NCI-H524 treated with DMSO at 0.1 percent for 48 hours (cell line): ENCODE results near the gene IRX5.
A peak's percentile ranks its signal among the peaks of the same experiment; 100 is the strongest.

Experiments
- DNase-seq: peaks from one replicate; lab custom pipeline; 2025; lab: John Stamatoyannopoulos, UW

Gene IRX5

GRCh38 chr16:54930005-54930868 lies at the start of gene IRX5:
Gene IRX5, plus strand, starts transcription at chr16:54930865. Its CDS starts 334 bp downstream, at chr16:54931199.
- peak; percentile 31 for DNase-seq

- DNase-seq: no peak
Measured at GRCh38 chr16:54882556-54882955, 48.1 kb upstream of the IRX5 start.

GRCh38 chr16:54883358-54883757 lies 47.3 kb upstream of the IRX5 start:
- no peak for DNase-seq

GRCh38 chr16:54886078-54886477 lies 44.6 kb upstream of the IRX5 start:
- DNase-seq: no peak

GRCh38 chr16:54890381-54890780 lies 40.3 kb upstream of the IRX5 start:
- no peak for DNase-seq

GRCh38 chr16:54891346-54891745 lies 39.3 kb upstream of the IRX5 start:
- no peak for DNase-seq

GRCh38 chr16:54892981-54893380 lies 37.7 kb upstream of the IRX5 start:
- no peak for DNase-seq

- DNase-seq: no peak
Measured at GRCh38 chr16:54897930-54898329, 32.7 kb upstream of the IRX5 start.

- no peak for DNase-seq
Measured at GRCh38 chr16:54901606-54902005, 29.1 kb upstream of the IRX5 start.

- no peak for DNase-seq
Measured at GRCh38 chr16:54903047-54903446, 27.6 kb upstream of the IRX5 start.

DNA sequence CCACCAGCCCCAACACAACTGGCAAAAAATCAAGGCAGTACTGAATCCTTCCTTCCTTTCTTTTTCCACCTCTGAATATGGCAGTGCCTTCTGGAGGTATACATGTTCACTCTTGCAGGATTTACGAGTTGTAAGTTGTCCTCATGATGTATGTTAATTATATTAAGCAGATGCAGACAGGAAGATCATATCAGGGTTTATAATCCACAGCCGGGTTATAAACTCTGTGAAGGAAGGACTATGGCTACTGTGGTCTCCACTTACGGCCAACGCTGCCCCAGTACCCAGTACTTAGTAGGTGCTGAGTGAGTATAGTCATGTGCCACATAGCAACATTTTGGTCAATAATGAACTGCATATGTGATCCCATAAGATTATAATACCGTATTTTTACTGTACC lies 19.6 kb upstream of the IRX5 start:
- DNase-seq: no peak

DNA sequence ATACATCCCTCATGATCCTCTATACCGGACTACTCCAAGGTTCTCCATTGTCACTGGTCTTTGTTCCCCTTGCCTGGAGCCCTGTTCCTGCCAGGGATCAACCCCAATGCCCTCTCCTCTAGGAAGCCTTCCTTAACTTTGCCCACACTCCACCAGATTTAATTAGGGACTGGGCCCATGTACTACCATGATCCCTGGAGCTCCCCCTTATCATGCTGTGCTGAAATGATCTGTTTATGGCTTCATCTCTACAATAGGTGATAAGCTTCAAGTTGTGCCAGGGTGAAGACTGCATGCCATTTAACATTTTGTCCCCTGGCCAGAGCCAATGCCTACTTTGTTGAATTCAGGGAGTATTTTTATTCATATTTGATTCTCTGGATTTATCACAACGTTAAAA lies 17.9 kb upstream of the IRX5 start:
- DNase-seq: no peak

DNA sequence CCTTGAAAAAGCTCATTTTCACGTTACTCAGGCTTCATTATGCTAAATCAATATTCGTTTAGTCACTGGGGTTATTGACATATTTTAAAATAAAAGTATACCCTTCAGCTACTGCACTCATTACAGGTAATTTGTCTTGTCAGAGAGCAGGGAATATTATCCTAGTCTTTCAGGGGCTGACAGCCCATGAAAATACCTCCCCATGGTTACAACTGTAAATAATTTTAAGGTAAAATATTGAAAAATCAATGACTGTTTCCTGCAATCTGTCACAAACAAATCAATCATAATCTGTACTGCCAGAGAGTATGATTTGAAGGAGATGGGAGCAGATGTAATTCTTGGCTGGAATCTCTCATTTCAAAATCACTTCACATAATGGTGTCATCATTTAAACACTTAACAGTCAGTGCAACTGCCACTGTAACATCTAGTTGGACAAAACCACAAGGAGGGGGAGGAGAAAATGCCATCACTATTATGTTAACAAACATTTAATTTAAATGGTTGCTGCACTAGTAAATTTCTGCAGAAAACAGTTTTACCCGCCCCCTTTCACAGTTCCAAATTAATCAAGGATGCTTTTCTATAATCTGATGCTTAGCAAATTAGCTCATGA lies 9.3 kb upstream of the IRX5 start:
- no peak for DNase-seq

DNA sequence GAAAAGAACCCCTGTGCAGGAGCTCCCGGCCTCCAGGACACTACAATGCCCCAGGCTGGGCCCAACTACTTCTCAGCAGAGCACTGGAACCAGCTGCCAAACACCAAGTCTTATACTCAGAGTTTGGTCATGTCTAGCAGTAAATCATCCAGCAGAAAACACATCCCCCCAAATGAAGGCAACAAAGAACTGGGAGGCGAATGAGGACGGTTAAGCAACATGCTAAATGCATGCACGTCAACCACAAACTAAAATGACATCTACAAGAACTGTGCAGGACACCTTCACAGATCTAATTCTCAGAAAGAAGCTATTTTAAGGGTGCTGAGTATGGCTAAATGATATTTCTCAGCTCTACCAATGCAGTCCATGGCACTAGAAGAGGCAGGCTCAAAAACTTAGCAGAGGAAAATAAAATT lies 7.6 kb upstream of the IRX5 start:
- no peak for DNase-seq

- DNase-seq: no peak
Measured at GRCh38 chr16:54923988-54924387, 6.7 kb upstream of the IRX5 start.

DNA sequence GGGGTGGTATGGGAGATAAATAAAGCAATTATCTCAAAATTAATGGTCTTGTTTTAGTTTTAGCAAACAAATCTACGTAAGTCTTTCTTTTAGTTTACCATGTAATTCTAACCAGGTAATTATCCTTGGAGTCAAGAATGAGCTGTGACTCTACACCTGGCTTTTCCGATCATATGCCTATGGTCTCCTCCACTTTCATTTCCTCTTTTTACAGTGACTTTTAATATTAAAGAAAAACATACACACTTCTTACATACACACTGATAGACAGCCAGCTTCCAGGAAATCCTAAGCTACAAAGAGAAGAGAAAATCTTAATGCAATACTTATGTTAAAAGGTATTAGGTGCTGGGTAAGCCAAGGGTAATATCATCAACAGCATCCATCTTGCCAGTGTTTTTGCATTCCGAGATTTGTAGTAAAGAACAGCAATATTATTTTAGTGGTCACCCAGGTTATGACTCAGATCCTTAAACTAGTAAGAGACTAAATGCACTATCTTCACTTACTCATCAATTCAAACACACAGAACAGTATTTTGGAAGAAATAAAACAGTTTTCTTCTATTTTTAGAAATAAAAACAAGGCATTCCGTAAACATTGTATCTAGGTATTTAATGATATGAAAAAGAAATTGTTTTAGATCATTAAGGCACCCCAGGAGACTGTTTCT lies 4.4 kb upstream of the IRX5 start:
- no peak for DNase-seq

DNA sequence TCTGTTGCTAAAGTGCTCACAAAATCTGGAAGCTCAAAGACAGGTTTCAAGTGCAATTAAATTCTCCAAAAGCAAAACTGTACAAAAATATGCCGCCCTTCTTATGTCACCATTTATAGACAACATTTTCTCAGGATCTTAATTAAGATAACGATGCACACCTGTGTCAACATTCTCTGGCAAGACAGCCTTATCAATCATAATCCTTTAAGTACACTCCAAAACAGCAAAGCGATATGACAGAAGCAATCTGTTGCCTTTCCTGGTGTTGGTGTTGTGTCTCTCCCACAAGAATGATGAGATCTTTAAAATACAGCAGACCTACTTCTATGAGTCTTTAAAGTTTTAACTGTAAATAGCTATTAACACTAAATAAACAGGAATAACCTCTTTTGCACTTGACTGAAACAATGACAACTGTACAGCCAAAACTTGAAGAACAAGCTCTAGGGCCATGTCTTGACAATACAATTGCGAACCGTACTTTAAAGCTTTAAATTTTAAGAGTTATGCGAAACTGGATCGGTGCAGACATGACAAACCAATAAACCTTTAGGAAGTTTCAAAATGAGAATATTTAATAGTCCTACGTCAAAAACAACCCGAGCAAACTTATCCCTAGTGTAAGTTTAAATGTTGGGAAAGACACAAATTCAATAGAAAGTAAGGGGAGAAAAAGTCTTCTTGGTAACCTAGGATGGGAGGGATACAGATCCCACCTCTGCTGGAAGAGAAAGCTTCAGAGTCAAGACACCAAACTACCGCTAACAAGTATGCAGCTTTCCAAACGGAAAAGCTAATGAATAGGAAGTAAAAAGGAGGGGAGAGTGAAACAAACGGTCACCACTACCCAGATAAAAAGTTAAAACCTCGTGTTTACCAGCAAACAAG lies 3.3 kb upstream of the IRX5 start:
- peak; percentile 62 for DNase-seq

DNA sequence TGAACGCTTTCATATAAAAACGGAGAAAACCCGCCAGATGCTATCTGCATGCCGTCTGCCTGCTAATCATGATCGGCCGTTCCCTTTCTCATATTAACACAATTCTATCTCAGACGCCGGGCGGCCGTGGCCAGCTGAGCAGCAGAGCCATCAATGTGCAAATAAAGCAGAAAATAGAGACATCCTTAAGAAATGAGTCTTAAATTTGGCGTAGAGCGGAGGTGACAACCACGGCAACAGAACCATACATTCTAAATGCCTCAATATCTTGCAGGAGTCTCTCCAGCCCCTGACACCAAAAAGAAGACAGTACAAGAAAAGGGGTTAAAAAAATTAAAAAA lies 2.7 kb upstream of the IRX5 start:
- no peak for DNase-seq

DNA sequence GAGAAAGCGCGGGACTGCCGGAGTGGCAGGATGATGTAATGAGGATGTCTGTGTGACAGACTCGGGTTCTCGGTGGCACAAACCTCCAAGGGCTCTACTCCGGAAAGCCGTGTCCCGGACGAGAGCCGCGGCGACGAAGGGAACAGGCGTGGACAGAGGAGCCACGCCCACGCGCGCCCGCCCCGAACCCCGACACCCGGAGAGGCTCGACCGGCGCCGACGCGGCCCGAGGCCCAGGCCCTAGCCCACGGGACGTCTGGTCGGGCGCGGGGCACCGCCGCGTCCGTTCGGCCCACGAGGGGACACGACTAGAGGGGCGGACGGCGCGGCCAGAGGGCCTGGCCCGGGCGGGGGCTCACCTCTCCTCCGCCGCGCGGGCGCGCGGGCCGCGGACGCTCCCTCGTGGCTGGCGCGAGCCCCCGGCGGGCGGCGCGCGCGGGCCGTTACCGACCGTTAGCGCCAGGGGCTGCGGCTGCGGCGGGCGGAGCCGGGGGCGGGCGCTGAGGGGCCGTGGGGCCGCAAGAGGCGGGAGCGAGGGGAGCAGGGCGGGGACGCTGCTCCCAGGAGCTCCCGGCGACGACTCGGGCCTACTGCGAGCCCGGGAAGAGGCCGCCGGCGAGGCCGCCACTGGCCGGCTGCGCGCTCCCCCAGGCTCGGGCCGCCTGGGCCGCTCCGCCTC lies 2.1 kb upstream of the IRX5 start:
- DNase-seq: no peak

GRCh38 chr16:54929090-54930004 lies 1.3 kb upstream of the IRX5 start:
- peak; percentile 91 for DNase-seq

DNA sequence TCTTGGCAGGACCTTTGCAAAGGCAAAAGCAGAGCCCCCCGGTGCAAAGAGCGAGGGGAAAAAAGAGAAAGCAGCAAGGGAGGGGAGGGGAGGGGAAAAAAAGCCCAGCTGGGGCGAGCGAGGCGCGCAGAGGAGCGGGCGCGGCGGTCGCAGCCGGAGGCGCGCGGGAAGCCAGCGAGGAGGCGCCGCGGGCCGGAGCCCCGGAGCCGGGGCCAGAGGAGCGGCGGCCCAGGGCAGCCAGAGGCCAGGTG lies 129 bp downstream of the IRX5 start:
- DNase-seq: no peak
